Activated CD8-positive, alpha-beta memory T cell treated with anti-CD3 and anti-CD28 coated beads, Interleukin-2, amount 10 ng/mL, durations not matched to agents 7 days and 5 days (primary cell): Measurements from ENCODE around the gene ANXA6. TPM values are rescaled to one million over a fixed set of nuclear protein-coding genes. Genes with fewer than 3 reads are reported as not detected.

ENCODE experiments used
- ATAC-seq: fragments of 150-1000 bp; cut with Tn5 transposase; one replicate; pipeline ENCODE4 v1.10.0; 2021; ENCODE audit warnings: moderate library complexity
- CTCF ChIA-PET: fragments of 350-600 bp; sonication (Branson Sonifier 250); formaldehyde crosslinking; loops from one replicate; lab custom pipeline; 2021; ENCODE audit warnings: antibody characterized with exemption; lab: Charles Lee
- DNase-seq: peaks from one replicate; pipeline ENCODE4 v3.0.0-alpha.2; 2020
- H3K27ac Mint-ChIP-seq: one replicate; pipeline ENCODE4 v1.8.0; 2021; ENCODE audit warnings: mild to moderate bottlenecking, mixed read lengths
- H3K27me3 Mint-ChIP-seq: one replicate; pipeline ENCODE4 v1.8.0; 2021; ENCODE audit warnings: mixed read lengths
- H3K36me3 Mint-ChIP-seq: one replicate; pipeline ENCODE4 v1.8.0; 2021; ENCODE audit warnings: mild to moderate bottlenecking, mixed read lengths
- H3K4me1 Mint-ChIP-seq: one replicate; pipeline ENCODE4 v1.8.0; 2021; ENCODE audit warnings: mixed read lengths
- H3K4me3 Mint-ChIP-seq: one replicate; pipeline ENCODE4 v1.8.0; 2021; ENCODE audit warnings: mild to moderate bottlenecking, moderate library complexity, mixed read lengths
- H3K9me3 Mint-ChIP-seq: one replicate; pipeline ENCODE4 v1.8.0; 2022; ENCODE audit warnings: low read depth, mixed read lengths
- total RNA-seq, 2 experiments: library from RNA; stranded (reverse); gene quantifications; one replicate each; pipeline ENCODE4 v1.2.3, GENCODE V29; 2021

The ANXA6 gene
- total RNA-seq, 2 experiments from 2014 or later: 623 to 640 TPM

DNA sequence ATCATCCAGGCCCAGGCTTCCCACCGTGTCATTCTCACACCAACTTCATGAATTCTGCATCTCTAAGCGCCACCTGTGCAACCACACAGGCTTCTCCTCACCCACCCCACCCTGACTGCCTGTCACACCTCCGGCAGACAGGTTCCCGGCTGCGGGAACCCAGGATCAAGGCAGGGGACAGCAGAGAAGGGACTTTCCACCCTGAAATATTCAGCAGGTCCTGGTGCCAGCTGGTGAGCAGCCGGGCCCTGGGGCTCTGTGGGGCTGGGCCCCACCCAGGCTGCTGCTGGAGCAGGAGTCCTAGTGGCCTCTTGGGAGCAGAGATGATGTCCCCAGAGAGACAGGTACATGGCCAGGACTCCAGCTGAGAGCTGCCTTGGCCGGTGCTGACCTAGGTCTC lies 12.7 kb downstream of the ANXA6 start:
- no peaks in the 10 kb centered on the region for H3K9me3 Mint-ChIP-seq
- ATAC-seq (no peak), DNase-seq (no peak)
- no peaks in the 10 kb centered on the region for H3K27me3 Mint-ChIP-seq
- peaks cover 67% of the 10 kb centered on the region for H3K36me3 Mint-ChIP-seq
- H3K4me3 Mint-ChIP-seq: no peak overlapping the region
- peak overlapping the region; percentile 41 for H3K27ac Mint-ChIP-seq
- H3K4me1 Mint-ChIP-seq: peaks cover 95% of the 10 kb centered on the region
- CTCF ChIA-PET: interaction anchor here (1.2 to 19.8 kb wide), 3 partner anchors 18 to 30 kb away, joined by 4 to 205 read pairs (median 34); no protein-coding TSS in a partner anchor

DNA sequence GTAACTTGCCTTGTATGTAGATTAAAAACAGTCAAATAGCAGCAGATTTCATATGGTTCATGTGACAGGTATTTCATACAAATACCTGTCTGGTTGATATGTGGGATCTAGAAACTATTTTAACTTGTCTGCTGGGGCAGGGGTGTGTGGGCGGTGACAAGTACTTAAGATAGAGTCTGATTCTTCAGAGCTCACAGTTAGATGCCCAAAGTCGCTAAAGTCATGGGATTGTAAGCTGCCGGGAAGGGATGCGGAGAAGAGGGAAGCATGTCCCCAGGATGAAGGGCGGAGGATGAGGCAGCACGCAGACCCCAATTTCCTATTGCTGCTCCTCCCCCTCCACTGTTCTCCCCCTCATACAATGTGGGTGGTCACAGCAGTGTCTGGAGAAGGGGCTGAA lies 13.3 kb downstream of the ANXA6 start:
- Mint-ChIP-seq H3K36me3 (peaks cover 69% of the 10 kb centered on the region), H3K27me3 (no peaks in the 10 kb centered on the region), H3K27ac (no peak overlapping the region), H3K4me1 (peaks cover 94% of the 10 kb centered on the region), H3K4me3 (no peak overlapping the region), H3K9me3 (no peaks in the 10 kb centered on the region)
- CTCF ChIA-PET: interaction anchor here (0.7 to 19.8 kb wide), 4 partner anchors 17 to 49 kb away, joined by 3 to 205 read pairs (median 4); no protein-coding TSS in a partner anchor
- no peak for DNase-seq
- ATAC-seq: no peak

DNA sequence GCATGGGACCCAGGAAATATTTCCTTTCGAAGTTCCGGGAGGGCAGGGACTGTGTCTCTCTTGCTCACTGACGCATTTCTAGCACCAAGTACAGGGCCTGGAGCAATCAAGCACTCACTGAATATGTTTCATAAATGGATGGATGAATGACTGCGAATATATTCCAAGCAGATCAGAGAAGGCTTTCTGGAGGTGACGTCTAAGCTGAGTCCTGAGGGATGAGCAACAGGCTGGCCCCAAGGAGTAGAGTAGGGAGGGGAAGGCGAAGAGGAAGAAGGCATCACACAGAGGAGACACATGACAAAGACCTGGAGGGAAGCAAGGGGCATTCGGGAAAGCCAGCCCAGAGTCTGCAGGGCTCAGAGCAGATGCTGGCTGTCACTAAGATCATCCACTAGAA lies 13.9 kb downstream of the ANXA6 start:
- Mint-ChIP-seq H3K27ac (peak overlapping the region; percentile 2), H3K36me3 (peaks cover 71% of the 10 kb centered on the region), H3K9me3 (no peaks in the 10 kb centered on the region), H3K4me3 (no peak overlapping the region), H3K27me3 (no peaks in the 10 kb centered on the region), H3K4me1 (peaks cover 95% of the 10 kb centered on the region)
- DNase-seq (no peak), ATAC-seq (no peak)
- CTCF ChIA-PET: interaction anchor here (1.3 to 19.8 kb wide), 5 partner anchors 13 to 50 kb away, joined by 3 to 205 read pairs (median 5); no protein-coding TSS in a partner anchor

GRCh38 chr5:151142933-151143332 lies 14.6 kb downstream of the ANXA6 start:
- ATAC-seq (no peak), DNase-seq (no peak)
- Mint-ChIP-seq H3K9me3 (no peaks in the 10 kb centered on the region), H3K27me3 (no peaks in the 10 kb centered on the region), H3K27ac (peak overlapping the region; percentile 15), H3K36me3 (peaks cover 71% of the 10 kb centered on the region), H3K4me1 (peaks cover 95% of the 10 kb centered on the region), H3K4me3 (no peak overlapping the region)
- CTCF ChIA-PET: interaction anchor here (1.0 to 19.8 kb wide), 9 partner anchors 8 to 100 kb away, joined by 3 to 205 read pairs (median 3); no protein-coding TSS in a partner anchor

DNA sequence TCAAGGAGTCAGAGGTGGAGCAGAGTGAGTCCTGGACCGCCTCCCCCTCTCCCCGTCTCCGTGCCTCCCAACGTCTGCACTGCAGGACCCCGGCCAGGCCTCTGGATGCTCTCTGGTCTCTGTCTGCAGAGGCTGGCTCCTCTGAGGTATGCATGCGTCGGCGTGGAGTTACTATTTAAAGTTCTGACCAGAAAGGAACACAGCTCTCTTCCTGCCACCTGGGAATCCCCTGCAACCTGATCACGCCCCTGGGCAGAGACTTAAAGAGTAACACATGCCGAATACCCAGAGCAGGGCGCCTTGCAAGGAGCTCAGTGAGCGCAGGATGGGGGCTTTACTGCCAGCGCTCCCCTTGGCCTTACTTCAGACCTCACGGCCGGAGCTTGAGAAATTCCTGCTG lies 16.0 kb downstream of the ANXA6 start:
- Mint-ChIP-seq H3K9me3 (no peaks in the 10 kb centered on the region), H3K4me3 (peak overlapping the region; percentile 46), H3K4me1 (peaks cover 93% of the 10 kb centered on the region), H3K36me3 (peaks cover 75% of the 10 kb centered on the region), H3K27me3 (no peaks in the 10 kb centered on the region), H3K27ac (peak overlapping the region; percentile 72)
- ATAC-seq (peak; percentile 78), DNase-seq (peak; percentile 77)
- CTCF ChIA-PET: interaction anchor here (0.9 to 19.8 kb wide), 17 partner anchors 10 to 109 kb away, joined by 3 to 205 read pairs (median 4); partner anchors contain the start of genes ANXA6 and CCDC69

GRCh38 chr5:151140686-151141459 lies 16.7 kb downstream of the ANXA6 start:
- CTCF ChIA-PET: interaction anchor here (1.0 to 19.8 kb wide), 11 partner anchors 10 to 97 kb away, joined by 3 to 205 read pairs (median 4); partner anchors contain the start of gene ANXA6
- Mint-ChIP-seq H3K4me3 (peak overlapping the region; percentile 46), H3K4me1 (peaks cover 86% of the 10 kb centered on the region), H3K27ac (peak overlapping the region; percentile 72), H3K9me3 (no peaks in the 10 kb centered on the region), H3K36me3 (peaks cover 74% of the 10 kb centered on the region), H3K27me3 (no peaks in the 10 kb centered on the region)
- ATAC-seq (no peak), DNase-seq (no peak)

DNA sequence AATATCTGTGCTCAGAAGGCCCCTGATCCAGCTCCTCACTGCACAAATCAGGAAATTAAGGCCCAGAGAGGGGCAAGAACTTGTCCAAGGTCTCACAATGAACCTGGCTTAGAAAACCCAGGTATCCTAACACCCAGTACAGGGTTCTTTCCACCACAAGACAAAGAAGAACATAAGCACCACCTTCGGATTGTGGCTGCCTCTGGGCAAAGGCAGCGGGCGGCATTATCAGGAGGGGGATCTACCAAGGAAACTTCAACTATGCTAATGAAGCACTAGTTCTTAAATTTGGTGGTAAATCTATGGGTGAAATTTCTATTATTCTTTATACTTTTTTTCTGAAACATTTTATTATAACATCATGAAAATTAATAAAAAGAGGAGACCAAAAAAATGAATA lies 17.9 kb downstream of the ANXA6 start:
- no peak for DNase-seq
- no peak for ATAC-seq
- Mint-ChIP-seq H3K4me1 (peaks cover 76% of the 10 kb centered on the region), H3K27me3 (no peaks in the 10 kb centered on the region), H3K36me3 (peaks cover 74% of the 10 kb centered on the region), H3K9me3 (no peaks in the 10 kb centered on the region), H3K4me3 (no peak overlapping the region), H3K27ac (peak overlapping the region; percentile 65)
- CTCF ChIA-PET: interaction anchor here (0.8 to 19.8 kb wide), 5 partner anchors 9 to 113 kb away, joined by 3 to 205 read pairs (median 16); partner anchors contain the start of gene GM2A

GRCh38 chr5:151139015-151139414 lies 18.6 kb downstream of the ANXA6 start:
- peaks cover 73% of the 10 kb centered on the region for H3K36me3 Mint-ChIP-seq
- H3K9me3 Mint-ChIP-seq: no peaks in the 10 kb centered on the region
- DNase-seq: no peak
- H3K4me1 Mint-ChIP-seq: peaks cover 69% of the 10 kb centered on the region
- no peak overlapping the region for H3K4me3 Mint-ChIP-seq
- CTCF ChIA-PET: interaction anchor here (0.8 to 19.8 kb wide), 4 partner anchors 10 to 114 kb away, joined by 3 to 205 read pairs (median 22); partner anchors contain the start of gene GM2A
- no peaks in the 10 kb centered on the region for H3K27me3 Mint-ChIP-seq
- peak overlapping the region; percentile 70 for H3K27ac Mint-ChIP-seq
- peak; percentile 35 for ATAC-seq

- H3K4me1 Mint-ChIP-seq: peaks cover 62% of the 10 kb centered on the region
- H3K27ac Mint-ChIP-seq: peak overlapping the region; percentile 38
- H3K4me3 Mint-ChIP-seq: no peak overlapping the region
- CTCF ChIA-PET: interaction anchor here (1.7 to 19.8 kb wide), 4 partner anchors 11 to 27 kb away, joined by 4 to 205 read pairs (median 26); no protein-coding TSS in a partner anchor
- peaks cover 74% of the 10 kb centered on the region for H3K36me3 Mint-ChIP-seq
- H3K9me3 Mint-ChIP-seq: no peaks in the 10 kb centered on the region
- no peak for DNase-seq
- ATAC-seq: no peak
- no peaks in the 10 kb centered on the region for H3K27me3 Mint-ChIP-seq
Measured at GRCh38 chr5:151138114-151138513, 19.5 kb downstream of the ANXA6 start.

GRCh38 chr5:151137067-151137825 lies 20.3 kb downstream of the ANXA6 start:
- CTCF ChIA-PET: interaction anchor here (1.3 to 19.8 kb wide), 4 partner anchors 10 to 30 kb away, joined by 3 to 205 read pairs (median 8); no protein-coding TSS in a partner anchor
- Mint-ChIP-seq H3K36me3 (peaks cover 82% of the 10 kb centered on the region), H3K27ac (peak overlapping the region; percentile 60), H3K4me3 (no peak overlapping the region), H3K27me3 (no peaks in the 10 kb centered on the region), H3K9me3 (no peaks in the 10 kb centered on the region), H3K4me1 (peaks cover 59% of the 10 kb centered on the region)
- ATAC-seq: no peak
- no peak for DNase-seq

DNA sequence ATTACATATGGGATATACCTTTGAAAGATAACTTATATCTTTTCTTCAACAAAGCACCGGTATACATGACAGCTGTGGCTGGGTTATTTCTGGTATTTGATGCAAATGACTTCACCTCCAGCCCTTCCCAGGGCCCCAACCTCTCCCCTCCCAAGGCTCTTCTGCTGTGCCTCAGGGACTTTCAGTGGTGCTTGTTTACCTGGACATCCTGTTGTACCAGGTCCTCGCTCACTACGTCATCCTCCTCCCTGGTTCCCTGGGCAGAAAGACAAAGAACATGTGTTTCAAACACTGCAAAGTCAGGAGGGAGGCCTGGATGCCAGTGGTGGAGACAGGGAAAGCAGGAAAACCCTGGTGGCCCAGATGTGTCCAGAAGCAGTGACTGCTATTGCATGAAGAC lies 23.4 kb downstream of the ANXA6 start:
- no peaks in the 10 kb centered on the region for H3K9me3 Mint-ChIP-seq
- no peak overlapping the region for H3K4me3 Mint-ChIP-seq
- no peaks in the 10 kb centered on the region for H3K27me3 Mint-ChIP-seq
- CTCF ChIA-PET: interaction anchor here (0.8 to 19.8 kb wide), 2 partner anchors 7 to 18 kb away, joined by 5 to 205 read pairs; no protein-coding TSS in a partner anchor
- H3K4me1 Mint-ChIP-seq: peaks cover 45% of the 10 kb centered on the region
- DNase-seq (no peak), ATAC-seq (no peak)
- peaks cover 87% of the 10 kb centered on the region for H3K36me3 Mint-ChIP-seq
- H3K27ac Mint-ChIP-seq: no peak overlapping the region

DNA sequence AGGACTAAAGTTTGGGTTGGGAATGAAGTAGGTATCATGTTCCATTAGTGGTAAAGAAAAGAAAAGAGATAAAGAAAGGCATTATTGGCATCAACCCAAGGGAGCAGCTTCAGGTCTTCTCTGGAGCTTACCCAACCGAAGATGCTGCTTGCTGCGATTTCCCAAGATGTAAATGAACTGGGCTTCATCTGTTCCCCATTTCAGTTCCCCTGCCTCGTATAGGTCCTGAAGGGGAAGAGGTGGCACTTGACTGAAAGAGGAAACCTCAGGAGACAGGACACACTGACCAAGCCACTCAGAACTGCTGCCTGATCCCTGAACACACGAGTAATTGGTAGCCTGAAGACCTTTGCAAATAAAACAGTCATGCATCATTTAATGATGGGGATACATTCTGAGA lies 24.6 kb downstream of the ANXA6 start:
- Mint-ChIP-seq H3K9me3 (no peaks in the 10 kb centered on the region), H3K4me3 (no peak overlapping the region), H3K27ac (no peak overlapping the region), H3K4me1 (peaks cover 40% of the 10 kb centered on the region), H3K27me3 (no peaks in the 10 kb centered on the region), H3K36me3 (peaks cover 86% of the 10 kb centered on the region)
- no peak for DNase-seq
- no peak for ATAC-seq
- CTCF ChIA-PET: interaction anchor here (2.3 to 11.6 kb wide), 2 partner anchors 10 to 17 kb away, joined by 10 to 205 read pairs; no protein-coding TSS in a partner anchor
